Measurements from ENCODE around the gene OVCH1. TPM values are rescaled to one million over a fixed set of nuclear protein-coding genes. Genes with fewer than 3 reads are reported as not detected.
"Not testable (repeated sequence)": the region's sequence is repeated elsewhere in the genome, so short reads cannot be mapped to it uniquely, and the experiment has no call there.

Gene OVCH1
- total RNA-seq, 1 experiment from 2014 or later: 0.45 TPM

DNA sequence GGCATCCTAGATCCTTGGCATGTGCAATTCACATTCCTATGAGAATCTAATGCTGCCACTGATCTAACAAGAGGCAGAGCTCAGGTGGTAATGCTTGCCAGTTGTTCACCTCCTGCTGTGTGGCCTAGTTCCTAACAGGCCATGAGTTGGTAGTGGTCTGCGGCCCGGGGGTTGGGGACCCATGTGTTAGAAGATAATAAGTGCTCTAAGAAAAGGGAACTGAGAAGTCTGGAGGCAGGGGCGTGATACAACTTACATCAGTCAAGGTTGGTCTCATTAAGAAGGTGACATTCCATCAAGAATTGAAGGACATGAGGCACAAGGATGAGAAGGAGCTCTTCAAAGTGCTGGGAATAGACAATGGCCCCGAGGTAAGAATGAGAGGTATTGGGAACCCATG, 49.3 kb downstream of the OVCH1 start:
- Histone ChIP-seq H3K4me3 (no peak overlapping the region), H3K9me3 (replicated peaks) (0 out of 2 replicates have a peak, but pooled peaks cover 3% of the 10 kb centered on the region), H3K36me3 (peaks cover 3% of the 10 kb centered on the region), H3K27me3 (no peaks in the 10 kb centered on the region), H3K27ac (no peak overlapping the region), H3K4me1 (no peaks in the 10 kb centered on the region)
- DNase-seq: no peak

DNA sequence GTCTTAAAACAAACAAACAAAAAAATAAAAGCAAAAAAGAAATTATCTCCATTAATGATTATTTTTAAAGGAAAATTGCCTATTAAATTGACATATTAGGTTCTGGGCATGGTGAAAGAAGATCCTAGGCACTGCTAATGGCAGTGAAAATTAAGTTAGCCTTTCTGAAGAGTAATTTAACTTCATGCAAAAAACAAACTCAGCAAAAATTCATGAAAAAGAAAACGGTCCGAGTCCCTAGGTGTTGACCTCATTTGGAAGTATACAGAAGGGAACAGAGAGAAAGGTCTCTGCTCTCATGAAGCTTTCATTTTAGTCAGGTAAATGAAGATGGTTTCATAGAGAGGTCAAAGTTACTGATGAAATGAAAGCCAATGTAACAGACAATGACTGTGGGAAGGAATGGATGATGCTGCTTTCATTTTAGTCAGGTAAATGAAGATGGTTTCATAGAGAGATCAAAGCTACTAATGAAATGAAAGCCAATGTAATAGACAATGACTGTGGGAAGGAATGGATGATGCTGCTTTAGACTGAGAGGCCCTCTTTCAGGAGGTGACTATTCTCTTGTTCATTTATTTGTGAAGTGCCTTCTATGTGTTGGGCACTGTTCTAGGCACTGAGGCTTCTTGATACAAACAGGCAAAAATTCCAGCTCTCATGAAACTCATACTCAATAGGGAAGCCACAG, 50.1 kb downstream of the OVCH1 start:
- no peak for DNase-seq
- H3K4me1 ChIP-seq: no peaks in the 10 kb centered on the region
- peaks cover 6% of the 10 kb centered on the region for H3K36me3 ChIP-seq
- no peak overlapping the region for H3K4me3 ChIP-seq
- 0 out of 2 replicates have a peak, but pooled peaks cover 3% of the 10 kb centered on the region for H3K9me3 ChIP-seq (replicated peaks)
- no peaks in the 10 kb centered on the region for H3K27me3 ChIP-seq
- no peak overlapping the region for H3K27ac ChIP-seq

DNA sequence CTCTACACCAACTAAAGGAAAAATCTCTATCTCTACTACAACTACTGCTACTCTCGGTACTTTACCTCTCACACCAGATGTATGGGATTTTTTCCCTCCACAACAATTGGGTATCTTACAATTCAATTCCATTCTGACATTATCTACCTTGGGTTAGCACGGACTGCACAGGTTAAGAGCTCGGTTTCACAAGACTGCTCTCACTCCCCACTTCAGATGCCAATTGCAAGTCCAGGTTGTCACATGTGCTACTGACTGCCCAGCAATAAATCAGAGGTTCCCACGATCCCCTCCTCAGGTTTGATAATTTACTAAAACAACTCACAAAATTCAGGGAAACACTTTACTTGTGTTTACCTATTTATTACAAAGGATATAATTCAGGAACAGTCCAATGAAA, 58.0 kb downstream of the OVCH1 start:
- Histone ChIP-seq H3K4me1 (no peaks in the 10 kb centered on the region), H3K4me3 (no peak overlapping the region), H3K9me3 (replicated peaks) (peaks cover 6% of the 10 kb centered on the region; the same call in 1 of the 2 replicates), H3K27ac (no peak overlapping the region), H3K27me3 (no peaks in the 10 kb centered on the region), H3K36me3 (peaks cover 6% of the 10 kb centered on the region)
- no peak for DNase-seq

DNA sequence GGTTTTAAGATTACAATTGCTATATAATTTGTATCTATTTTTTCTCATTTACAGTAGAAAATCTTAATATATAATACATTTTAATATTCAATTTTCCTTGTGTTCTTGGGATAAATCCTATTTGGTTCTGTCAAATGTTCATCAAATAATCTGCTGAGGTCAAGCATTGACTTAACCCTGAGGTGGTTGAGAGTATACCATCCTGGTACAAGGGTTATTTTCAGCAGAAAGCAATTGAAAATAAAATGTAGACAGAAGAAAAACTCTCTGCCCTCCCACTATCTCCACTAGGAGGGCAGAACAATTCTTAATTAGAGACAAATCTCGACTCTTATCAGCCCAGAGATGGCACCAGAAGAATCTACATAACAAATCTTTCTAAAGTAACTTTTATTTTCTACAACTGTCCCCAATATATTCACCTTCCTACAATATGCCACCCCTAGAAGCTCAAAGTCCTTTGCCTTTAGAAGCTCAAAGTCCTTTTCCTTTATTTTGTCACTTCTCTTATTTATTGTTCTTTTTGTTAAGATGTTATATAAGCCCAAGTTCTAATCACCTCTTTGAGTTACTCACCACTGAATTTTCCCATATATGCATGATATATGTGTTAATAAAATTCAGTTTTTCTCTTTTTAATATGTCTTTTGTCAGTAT, 58.6 kb downstream of the OVCH1 start:
- H3K9me3 ChIP-seq (replicated peaks): peaks cover 6% of the 10 kb centered on the region; the same call in 1 of the 2 replicates
- H3K4me1 ChIP-seq: no peaks in the 10 kb centered on the region

DNA sequence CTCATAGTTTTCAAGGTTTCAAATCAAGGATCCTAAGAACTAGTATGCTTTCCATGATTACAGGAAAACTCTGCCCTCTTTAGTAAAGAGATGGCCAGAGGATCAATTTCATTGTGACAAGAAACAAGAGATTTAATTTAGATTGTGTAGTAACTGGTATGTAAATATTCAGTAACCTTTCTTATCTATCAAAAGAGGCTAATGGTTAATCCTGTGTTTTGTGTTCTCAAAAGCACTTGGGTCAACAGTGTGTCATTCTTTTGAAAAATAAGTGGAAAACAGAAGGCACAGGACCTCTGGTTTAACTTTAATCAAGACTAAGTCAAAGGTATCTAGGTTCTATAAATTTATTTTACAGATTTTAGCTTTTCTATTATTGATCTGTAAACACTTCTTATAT, 59.9 kb downstream of the OVCH1 start:
- H3K4me3 ChIP-seq: no peak overlapping the region
- peaks cover 6% of the 10 kb centered on the region; the same call in 1 of the 2 replicates for H3K9me3 ChIP-seq (replicated peaks)
- H3K27ac ChIP-seq: no peak overlapping the region
- no peak for DNase-seq
- no peaks in the 10 kb centered on the region for H3K4me1 ChIP-seq
- no peaks in the 10 kb centered on the region for H3K27me3 ChIP-seq
- 0 out of 2 replicates have a peak, but pooled peaks cover 3% of the 10 kb centered on the region for H3K36me3 ChIP-seq

More for the DNA sequence above, 58.6 kb downstream of the OVCH1 start:
- no peak for DNase-seq
- Histone ChIP-seq H3K36me3 (peaks cover 9% of the 10 kb centered on the region), H3K27me3 (no peaks in the 10 kb centered on the region), H3K27ac (no peak overlapping the region), H3K4me3 (no peak overlapping the region)

DNA sequence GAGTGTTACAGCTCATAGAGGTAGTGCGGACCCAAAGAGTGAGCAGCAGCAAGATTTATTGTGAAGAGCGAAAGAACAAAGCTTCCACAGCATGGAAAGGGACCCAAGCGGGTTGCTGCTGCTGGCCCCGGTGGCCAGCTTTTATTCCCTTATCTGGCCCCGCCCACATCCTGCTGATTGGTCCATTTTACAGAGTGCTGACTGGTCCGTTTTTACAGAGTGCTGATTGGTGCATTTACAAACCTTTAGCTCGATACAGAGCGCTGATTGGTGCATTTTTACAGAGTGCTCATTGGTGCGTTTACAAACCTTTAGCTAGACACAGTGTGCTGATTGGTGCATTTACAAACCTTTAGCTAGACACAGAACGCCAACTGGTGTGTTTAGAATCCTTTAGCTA, 60.7 kb downstream of the OVCH1 start:
- not testable (repeated sequence) for H3K4me3 ChIP-seq; H3K27ac ChIP-seq; H3K36me3 ChIP-seq; H3K4me1 ChIP-seq; DNase-seq; H3K9me3 ChIP-seq (replicated peaks); H3K27me3 ChIP-seq

DNA sequence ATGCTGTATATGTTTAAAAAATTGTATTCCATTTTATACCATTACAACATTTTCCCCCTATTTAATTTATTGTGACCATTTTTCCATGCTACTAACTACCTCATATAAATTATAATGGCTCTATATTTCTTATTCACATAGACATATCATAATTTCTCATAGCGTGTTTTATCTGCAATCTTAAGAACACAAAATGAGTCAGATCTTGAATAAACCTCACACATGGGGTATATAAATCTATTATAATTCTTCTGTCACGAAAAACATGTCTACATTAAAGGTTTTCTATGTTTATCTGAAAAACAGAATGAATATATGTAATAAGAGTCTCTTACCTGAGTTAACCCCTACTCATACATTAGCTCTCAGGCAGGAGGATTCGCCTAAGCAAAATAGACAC, 66.0 kb downstream of the OVCH1 start:
- Histone ChIP-seq H3K27me3 (no peaks in the 10 kb centered on the region), H3K36me3 (0 out of 2 replicates have a peak, but pooled peaks cover 3% of the 10 kb centered on the region), H3K9me3 (replicated peaks) (no peaks in the 10 kb centered on the region), H3K4me3 (no peak overlapping the region), H3K27ac (no peak overlapping the region), H3K4me1 (peaks cover 7% of the 10 kb centered on the region; the same call in 1 of the 2 replicates)
- no peak for DNase-seq

DNA sequence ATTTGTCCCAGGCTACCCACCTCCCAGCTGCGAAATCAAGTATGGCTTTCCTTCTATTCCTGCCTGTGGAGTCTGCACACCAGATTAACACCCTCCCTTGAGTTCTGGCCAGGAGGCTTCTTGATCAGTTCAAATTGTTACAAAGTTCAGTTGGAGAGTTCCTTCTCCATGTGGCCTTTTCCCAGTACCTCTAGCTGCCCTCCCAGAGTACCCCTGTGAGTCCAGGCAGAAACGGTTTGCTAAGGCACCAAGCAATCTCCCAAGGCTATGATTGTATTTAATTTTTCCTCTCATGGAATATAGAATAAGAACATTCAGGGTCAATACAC, 66.8 kb downstream of the OVCH1 start:
- H3K9me3 ChIP-seq (replicated peaks): no peaks in the 10 kb centered on the region
- peaks cover 7% of the 10 kb centered on the region; the same call in 1 of the 2 replicates for H3K4me1 ChIP-seq
- no peak overlapping the region for H3K4me3 ChIP-seq
- no peak for DNase-seq
- no peaks in the 10 kb centered on the region for H3K27me3 ChIP-seq
- 0 out of 2 replicates have a peak, but pooled peaks cover 3% of the 10 kb centered on the region for H3K36me3 ChIP-seq
- H3K27ac ChIP-seq: no peak overlapping the region

DNA sequence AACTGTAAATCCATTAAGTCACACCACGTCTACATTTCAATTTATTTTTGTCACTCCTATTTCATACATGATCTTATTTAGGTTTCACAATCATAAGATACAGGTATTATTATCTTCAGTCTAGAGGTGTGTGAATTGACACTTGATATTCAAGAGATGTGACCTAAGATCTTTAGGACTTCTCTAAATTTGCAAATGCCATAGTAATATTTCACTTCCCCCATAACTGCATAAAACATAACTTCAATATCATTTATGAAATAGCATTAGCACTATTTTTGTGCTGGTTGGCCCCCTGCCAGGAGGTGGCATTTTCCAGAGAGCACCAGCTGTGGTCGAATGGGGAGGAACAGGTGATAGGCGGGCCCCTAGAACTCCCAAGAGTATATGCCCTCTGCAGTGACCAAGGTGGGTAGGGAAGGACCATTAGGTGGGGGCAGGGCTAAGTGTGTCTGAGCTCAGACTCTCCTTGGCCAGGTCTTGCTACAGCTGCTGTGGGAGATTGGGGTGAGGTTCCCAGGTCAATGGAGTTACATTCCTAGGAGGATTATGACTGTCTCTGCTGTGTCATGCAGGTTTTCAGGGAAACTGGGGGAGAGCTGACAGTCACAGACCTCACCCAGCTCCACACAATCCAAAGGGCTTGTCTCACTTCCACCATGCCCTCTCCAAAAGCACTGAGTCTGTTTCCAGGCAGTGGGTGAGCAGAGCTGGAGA, 67.3 kb downstream of the OVCH1 start:
- Histone ChIP-seq H3K27ac (no peak overlapping the region), H3K36me3 (0 out of 2 replicates have a peak, but pooled peaks cover 3% of the 10 kb centered on the region), H3K4me3 (no peak overlapping the region), H3K9me3 (replicated peaks) (no peaks in the 10 kb centered on the region), H3K27me3 (no peaks in the 10 kb centered on the region), H3K4me1 (peaks cover 7% of the 10 kb centered on the region; the same call in 1 of the 2 replicates)
- peak; percentile 39 to 45 for DNase-seq

DNA sequence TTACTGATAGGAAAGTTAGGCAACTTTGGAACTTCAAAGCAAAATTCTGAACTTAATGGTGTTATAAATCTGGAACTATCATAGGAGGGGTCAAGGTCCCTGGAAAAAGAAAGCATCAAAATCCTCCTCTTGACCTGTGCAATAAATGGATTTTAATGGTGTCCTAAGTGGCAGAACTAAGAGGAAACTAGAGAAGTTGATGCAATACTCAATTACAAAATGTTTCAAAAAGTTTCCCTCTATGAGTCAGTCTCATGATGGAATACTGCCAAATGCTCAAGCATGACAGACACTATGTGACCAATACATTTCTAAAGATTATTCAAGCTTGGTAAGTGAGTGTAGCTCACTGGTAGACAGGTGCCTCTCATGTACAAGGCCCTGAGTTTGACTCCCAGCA, 68.9 kb downstream of the OVCH1 start:
- DNase-seq: no peak
- H3K27me3 ChIP-seq: no peaks in the 10 kb centered on the region
- H3K36me3 ChIP-seq: no peaks in the 10 kb centered on the region
- no peak overlapping the region for H3K4me3 ChIP-seq
- H3K27ac ChIP-seq: no peak overlapping the region
- peaks cover 7% of the 10 kb centered on the region; the same call in 1 of the 2 replicates for H3K4me1 ChIP-seq
- no peaks in the 10 kb centered on the region for H3K9me3 ChIP-seq (replicated peaks)

DNA sequence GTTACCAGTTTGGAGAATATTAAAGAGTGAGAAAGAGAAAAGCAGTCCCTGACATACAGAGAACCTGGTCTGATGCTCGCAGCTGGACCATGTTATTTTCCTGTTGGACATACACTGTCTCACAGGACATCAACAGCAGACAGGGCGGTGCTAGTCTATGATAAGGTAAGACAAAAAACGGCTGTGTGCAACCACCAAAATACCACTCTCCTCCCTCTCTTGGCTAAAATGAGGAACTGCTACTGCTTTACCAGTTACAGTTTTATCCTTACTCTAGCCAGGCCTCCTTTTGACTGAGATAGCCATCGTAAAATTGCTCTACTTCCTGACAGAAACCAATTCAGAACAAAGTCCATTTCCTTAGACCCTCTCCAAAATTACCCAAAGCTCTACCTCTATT, 69.5 kb downstream of the OVCH1 start:
- Histone ChIP-seq H3K4me1 (peaks cover 7% of the 10 kb centered on the region; the same call in 1 of the 2 replicates), H3K27me3 (no peaks in the 10 kb centered on the region), H3K4me3 (no peak overlapping the region), H3K27ac (no peak overlapping the region), H3K9me3 (replicated peaks) (no peaks in the 10 kb centered on the region), H3K36me3 (no peaks in the 10 kb centered on the region)
- no peak for DNase-seq

DNA sequence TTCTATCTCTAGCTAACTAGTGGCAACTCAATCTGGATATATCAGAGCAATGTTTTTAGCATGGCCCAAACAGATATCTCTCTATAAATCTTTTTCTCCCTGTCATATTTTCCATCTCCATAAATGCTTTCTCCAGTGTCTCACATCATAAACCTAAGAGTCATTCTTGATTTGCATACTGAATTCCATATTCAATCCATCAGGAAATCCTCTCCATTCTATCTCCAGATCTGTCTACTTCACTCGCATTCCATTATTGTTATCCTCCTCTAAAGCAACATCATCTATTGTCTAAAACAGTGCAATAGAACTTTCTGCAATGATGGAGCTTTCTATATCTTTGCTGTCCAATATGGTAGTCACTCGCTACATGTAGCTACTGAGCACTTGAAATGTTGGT, 71.0 kb downstream of the OVCH1 start:
- H3K36me3 ChIP-seq: no peaks in the 10 kb centered on the region
- no peaks in the 10 kb centered on the region for H3K27me3 ChIP-seq
- H3K4me3 ChIP-seq: no peak overlapping the region
- DNase-seq: no peak
- H3K27ac ChIP-seq: no peak overlapping the region
- peaks cover 7% of the 10 kb centered on the region; the same call in 1 of the 2 replicates for H3K4me1 ChIP-seq
- H3K9me3 ChIP-seq (replicated peaks): no peaks in the 10 kb centered on the region

DNA sequence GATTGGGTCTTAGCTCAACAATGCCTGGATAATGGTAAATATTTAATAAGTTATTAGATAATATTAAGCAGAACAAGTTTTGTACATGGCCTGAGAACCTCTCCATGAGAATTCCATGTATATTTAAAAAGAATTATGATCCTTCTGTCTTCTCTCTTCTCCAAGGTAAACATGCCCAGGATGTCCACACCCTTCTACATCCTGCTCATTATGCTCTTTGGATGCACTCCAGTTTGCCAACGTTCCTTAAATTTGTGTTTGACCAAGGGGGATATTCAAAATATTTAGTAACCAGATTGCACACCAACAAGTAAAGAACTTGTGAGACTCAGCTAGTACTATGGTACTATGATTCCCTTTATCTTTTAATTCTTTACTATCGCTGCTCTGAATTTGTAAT, 71.8 kb downstream of the OVCH1 start:
- H3K27me3 ChIP-seq: no peaks in the 10 kb centered on the region
- H3K4me1 ChIP-seq: peaks cover 7% of the 10 kb centered on the region; the same call in 1 of the 2 replicates
- no peaks in the 10 kb centered on the region for H3K9me3 ChIP-seq (replicated peaks)
- H3K36me3 ChIP-seq: no peaks in the 10 kb centered on the region
- DNase-seq: no peak
- H3K4me3 ChIP-seq: no peak overlapping the region
- H3K27ac ChIP-seq: no peak overlapping the region

DNA sequence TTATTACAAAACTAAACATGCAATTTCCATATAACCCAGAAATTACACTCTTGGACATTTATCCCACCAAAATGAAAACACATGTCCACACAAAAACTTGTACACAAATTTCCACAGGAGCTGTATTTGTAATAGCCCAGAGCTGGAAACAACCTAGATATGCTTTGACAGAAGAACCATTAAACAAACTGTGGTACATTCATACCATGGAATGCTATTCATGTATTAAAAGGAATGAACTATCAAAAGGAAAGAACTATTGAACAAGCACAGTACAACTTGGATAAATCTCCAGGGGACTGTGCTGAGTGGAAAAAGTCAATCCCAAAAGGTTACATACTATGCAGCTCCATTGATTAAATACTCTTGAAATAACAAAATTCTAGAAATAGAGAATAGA, 80.7 kb downstream of the OVCH1 start:
- Histone ChIP-seq H3K9me3 (replicated peaks) (peaks cover 4% of the 10 kb centered on the region; the same call in 1 of the 2 replicates), H3K36me3 (no peaks in the 10 kb centered on the region), H3K27me3 (no peaks in the 10 kb centered on the region), H3K27ac (no peak overlapping the region), H3K4me1 (no peaks in the 10 kb centered on the region; the same call in 1 of the 2 replicates), H3K4me3 (no peak overlapping the region)
- DNase-seq: no peak

DNA sequence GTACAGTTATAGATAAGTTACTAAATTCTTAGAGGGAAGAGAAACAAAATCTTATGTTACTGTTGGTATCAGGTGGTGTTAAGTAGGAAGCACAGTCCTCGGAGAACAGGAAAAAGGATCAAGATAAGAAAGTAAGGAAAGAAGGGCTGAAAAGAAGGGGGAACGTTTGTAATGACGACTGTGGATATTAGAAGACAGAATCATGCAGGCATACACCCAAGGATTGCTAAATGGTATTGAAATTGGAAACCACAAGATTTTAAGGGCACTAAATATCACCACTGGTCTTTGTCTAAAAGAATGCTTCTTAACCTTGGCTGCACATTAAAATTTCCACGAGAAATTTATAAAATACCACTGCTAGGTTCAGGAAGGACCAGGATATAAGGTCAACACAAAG, 82.4 kb downstream of the OVCH1 start:
- H3K9me3 ChIP-seq (replicated peaks): peaks cover 4% of the 10 kb centered on the region; the same call in 1 of the 2 replicates
- H3K4me1 ChIP-seq: no peaks in the 10 kb centered on the region; the same call in 1 of the 2 replicates
- DNase-seq: no peak
- no peaks in the 10 kb centered on the region for H3K36me3 ChIP-seq
- H3K27ac ChIP-seq: no peak overlapping the region
- H3K27me3 ChIP-seq: no peaks in the 10 kb centered on the region
- no peak overlapping the region for H3K4me3 ChIP-seq
